ENCODE results near the gene HTT-AS.

DNA sequence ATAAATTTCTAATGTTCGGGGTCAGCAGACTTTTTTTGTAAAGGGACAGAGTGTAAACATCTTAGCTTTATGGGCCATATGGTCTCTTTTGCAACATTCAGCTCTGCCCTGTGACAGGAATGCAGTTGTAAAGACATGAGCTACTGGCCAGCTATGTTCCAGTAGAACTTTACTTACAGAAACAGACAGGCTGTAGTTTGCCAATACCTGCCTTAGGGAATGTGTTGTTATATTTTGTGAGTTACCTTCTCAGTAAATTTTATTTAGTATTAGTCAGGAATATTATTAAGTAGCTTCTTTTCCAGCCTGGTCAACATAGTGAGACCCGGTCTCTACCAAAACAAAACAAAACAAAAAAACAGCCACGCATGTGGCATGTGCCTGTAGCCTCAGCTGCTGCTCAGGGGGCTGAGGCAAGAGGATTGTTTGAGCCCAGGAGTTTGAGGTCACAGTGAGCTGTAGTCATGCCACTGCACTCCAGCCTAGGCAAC, 48.9 kb upstream of the HTT-AS start:
- TF ChIP-seq, protein P1, sequence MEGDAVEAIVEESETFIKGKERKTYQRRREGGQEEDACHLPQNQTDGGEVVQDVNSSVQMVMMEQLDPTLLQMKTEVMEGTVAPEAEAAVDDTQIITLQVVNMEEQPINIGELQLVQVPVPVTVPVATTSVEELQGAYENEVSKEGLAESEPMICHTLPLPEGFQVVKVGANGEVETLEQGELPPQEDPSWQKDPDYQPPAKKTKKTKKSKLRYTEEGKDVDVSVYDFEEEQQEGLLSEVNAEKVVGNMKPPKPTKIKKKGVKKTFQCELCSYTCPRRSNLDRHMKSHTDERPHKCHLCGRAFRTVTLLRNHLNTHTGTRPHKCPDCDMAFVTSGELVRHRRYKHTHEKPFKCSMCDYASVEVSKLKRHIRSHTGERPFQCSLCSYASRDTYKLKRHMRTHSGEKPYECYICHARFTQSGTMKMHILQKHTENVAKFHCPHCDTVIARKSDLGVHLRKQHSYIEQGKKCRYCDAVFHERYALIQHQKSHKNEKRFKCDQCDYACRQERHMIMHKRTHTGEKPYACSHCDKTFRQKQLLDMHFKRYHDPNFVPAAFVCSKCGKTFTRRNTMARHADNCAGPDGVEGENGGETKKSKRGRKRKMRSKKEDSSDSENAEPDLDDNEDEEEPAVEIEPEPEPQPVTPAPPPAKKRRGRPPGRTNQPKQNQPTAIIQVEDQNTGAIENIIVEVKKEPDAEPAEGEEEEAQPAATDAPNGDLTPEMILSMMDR (IDR thresholded peaks at IDR 0.05): no peak
- no peak for TF ChIP-seq ZFX (IDR thresholded peaks at IDR 0.05; ENCODE audit: borderline replicate concordance)
